ENCODE data around the gene SRC.

SRC gene

GRCh38 chr20:37345339-37346235 is at the start of gene SRC:
Gene SRC (plus strand): TSS chr20:37346140. CDS start chr20:37384154, 38,014 bp downstream.
- peak; percentile 49 for ATAC-seq
- Mint-ChIP-seq H3K9me3 (no peaks in the 10 kb centered on the region), H3K4me3 (peak within 1 kb of the TSS; percentile 76 to 81), H3K27me3 (no peaks in the 10 kb centered on the region), H3K27ac (peak within 1 kb of the TSS; percentile 8 to 90), H3K4me1 (peaks cover 26% of the 10 kb centered on the region)
- DNase-seq = peak; percentile 23 to 35

GRCh38 chr20:37296371-37296770 is 49.6 kb upstream of the SRC start:
- no peak overlapping the region for H3K4me3 Mint-ChIP-seq
- ATAC-seq (no peak), DNase-seq (no peak)
- H3K9me3 Mint-ChIP-seq = peaks cover 0 to 10% of the 10 kb centered on the region in 2 donors
- H3K4me1 Mint-ChIP-seq = peaks cover 46% of the 10 kb centered on the region
- H3K27ac Mint-ChIP-seq = no peak overlapping the region
- no peaks in the 10 kb centered on the region for H3K27me3 Mint-ChIP-seq

- DNase-seq = no peak
- no peak overlapping the region for H3K4me3 Mint-ChIP-seq
- H3K9me3 Mint-ChIP-seq = peaks cover 0 to 10% of the 10 kb centered on the region in 2 donors
- no peak overlapping the region for H3K27ac Mint-ChIP-seq
- H3K4me1 Mint-ChIP-seq = peaks cover 48% of the 10 kb centered on the region
- no peak for ATAC-seq
- H3K27me3 Mint-ChIP-seq = no peaks in the 10 kb centered on the region
These were observed 48.7 kb upstream of the SRC start for GRCh38 chr20:37297066-37297736.

- no peaks in the 10 kb centered on the region for H3K27me3 Mint-ChIP-seq
- DNase-seq (no peak), ATAC-seq (no peak)
- peaks cover 0 to 5% of the 10 kb centered on the region in 2 donors for H3K9me3 Mint-ChIP-seq
- peaks cover 46% of the 10 kb centered on the region for H3K4me1 Mint-ChIP-seq
- no peak overlapping the region for H3K4me3 Mint-ChIP-seq
- H3K27ac Mint-ChIP-seq = no peak overlapping the region
These were observed 47.6 kb upstream of the SRC start for GRCh38 chr20:37298190-37298939.

GRCh38 chr20:37299718-37300528 is 46.0 kb upstream of the SRC start:
- Mint-ChIP-seq H3K4me1 (peaks cover 33% of the 10 kb centered on the region), H3K27me3 (no peaks in the 10 kb centered on the region), H3K9me3 (no peaks in the 10 kb centered on the region), H3K27ac (peak overlapping the region in 1 of 2 donors; percentile 78), H3K4me3 (no peak overlapping the region)
- no peak for ATAC-seq
- no peak for DNase-seq

GRCh38 chr20:37301120-37301519 is 44.8 kb upstream of the SRC start:
- Mint-ChIP-seq H3K27ac (no peak overlapping the region), H3K9me3 (no peaks in the 10 kb centered on the region), H3K27me3 (no peaks in the 10 kb centered on the region), H3K4me3 (no peak overlapping the region), H3K4me1 (peaks cover 31% of the 10 kb centered on the region)
- ATAC-seq (no peak), DNase-seq (no peak)

- Mint-ChIP-seq H3K4me1 (peaks cover 31% of the 10 kb centered on the region), H3K27me3 (no peaks in the 10 kb centered on the region), H3K27ac (no peak overlapping the region), H3K9me3 (no peaks in the 10 kb centered on the region), H3K4me3 (no peak overlapping the region)
- ATAC-seq = no peak
- no peak for DNase-seq
These were observed 44.4 kb upstream of the SRC start for GRCh38 chr20:37301558-37301957.

GRCh38 chr20:37302981-37303380 is 43.0 kb upstream of the SRC start:
- peaks cover 31% of the 10 kb centered on the region for H3K4me1 Mint-ChIP-seq
- H3K4me3 Mint-ChIP-seq = no peak overlapping the region
- ATAC-seq (no peak), DNase-seq (no peak)
- no peaks in the 10 kb centered on the region for H3K9me3 Mint-ChIP-seq
- H3K27ac Mint-ChIP-seq = no peak overlapping the region
- H3K27me3 Mint-ChIP-seq = no peaks in the 10 kb centered on the region

- H3K4me1 Mint-ChIP-seq = peaks cover 31% of the 10 kb centered on the region
These were observed 42.3 kb upstream of the SRC start for GRCh38 chr20:37303637-37304036.

GRCh38 chr20:37305079-37305478 is 40.9 kb upstream of the SRC start:
- Mint-ChIP-seq H3K27me3 (no peaks in the 10 kb centered on the region), H3K9me3 (no peaks in the 10 kb centered on the region), H3K27ac (no peak overlapping the region), H3K4me1 (peaks cover 27% of the 10 kb centered on the region), H3K4me3 (no peak overlapping the region)
- DNase-seq = no peak
- no peak for ATAC-seq

More at GRCh38 chr20:37303637-37304036, 42.3 kb upstream of the SRC start:
- DNase-seq (no peak), ATAC-seq (no peak)
- Mint-ChIP-seq H3K4me3 (no peak overlapping the region), H3K27ac (no peak overlapping the region), H3K27me3 (no peaks in the 10 kb centered on the region), H3K9me3 (no peaks in the 10 kb centered on the region)

GRCh38 chr20:37305839-37306238 is 40.1 kb upstream of the SRC start:
- no peak for DNase-seq
- Mint-ChIP-seq H3K9me3 (no peaks in the 10 kb centered on the region), H3K4me1 (peaks cover 28% of the 10 kb centered on the region), H3K27me3 (no peaks in the 10 kb centered on the region), H3K4me3 (no peak overlapping the region), H3K27ac (peak overlapping the region in 1 of 2 donors; percentile 10)
- no peak for ATAC-seq

- no peaks in the 10 kb centered on the region for H3K27me3 Mint-ChIP-seq
These were observed 37.6 kb upstream of the SRC start for GRCh38 chr20:37308086-37309050.

GRCh38 chr20:37309290-37309689 is 36.6 kb upstream of the SRC start:
- no peak for ATAC-seq
- Mint-ChIP-seq H3K27me3 (no peaks in the 10 kb centered on the region), H3K27ac (no peak overlapping the region), H3K4me3 (no peak overlapping the region), H3K9me3 (no peaks in the 10 kb centered on the region), H3K4me1 (peaks cover 26% of the 10 kb centered on the region)
- DNase-seq = no peak

More at GRCh38 chr20:37308086-37309050, 37.6 kb upstream of the SRC start:
- H3K4me3 Mint-ChIP-seq = no peak overlapping the region
- no peaks in the 10 kb centered on the region for H3K9me3 Mint-ChIP-seq
- ATAC-seq = no peak
- no peak for DNase-seq
- peak overlapping the region; percentile 10 to 42 for H3K27ac Mint-ChIP-seq
- peaks cover 26% of the 10 kb centered on the region for H3K4me1 Mint-ChIP-seq
